HG02642 (cell line): Measurements from ENCODE around the gene PRRG4.
"Not testable (repeated sequence)": the region's sequence is repeated elsewhere in the genome, so short reads cannot be mapped to it uniquely, and the experiment has no call there.

Source experiments
- ATAC-seq: cut with Tn5 transposase; IDR thresholded peaks from one replicate; pipeline ENCODE4 v1.9.1; 2021; ENCODE audit warnings: mild to moderate bottlenecking; ENCODE audit not compliant: unreplicated experiment, poor library complexity

The PRRG4 gene

DNA sequence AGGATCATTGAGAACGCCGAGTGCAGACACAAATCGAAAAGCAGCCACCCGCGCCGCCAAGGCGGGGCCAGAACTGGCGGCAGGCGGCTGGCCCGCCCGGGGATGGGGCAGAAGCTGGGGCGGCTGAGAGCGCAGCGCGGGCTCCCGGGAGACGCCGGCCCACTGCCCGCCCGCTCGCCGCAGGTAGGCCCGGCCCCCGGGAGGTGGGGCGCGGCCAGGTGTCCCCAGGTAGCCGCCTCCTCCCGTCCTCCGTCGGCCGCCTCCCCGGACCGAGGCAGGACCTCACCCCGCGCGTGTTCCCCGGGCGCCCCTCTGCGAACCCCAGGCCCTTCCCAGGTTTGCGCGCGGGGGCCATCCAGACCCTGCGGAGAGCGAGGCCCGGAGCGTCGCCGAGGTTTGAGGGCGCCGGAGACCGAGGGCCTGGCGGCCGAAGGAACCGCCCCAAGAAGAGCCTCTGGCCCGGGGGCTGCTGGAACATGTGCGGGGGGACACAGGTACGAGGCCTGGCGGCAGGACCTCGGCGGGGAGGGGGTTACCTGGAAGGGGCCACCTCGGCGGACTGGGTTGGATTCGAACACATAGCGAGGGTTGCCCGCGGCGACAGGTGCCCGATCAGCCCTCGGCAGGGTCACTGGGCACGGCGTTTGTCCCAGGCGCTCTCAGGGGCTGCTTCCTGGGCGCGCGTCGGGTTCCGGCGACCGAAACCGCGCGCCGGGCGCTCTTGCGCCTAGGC lies at the start of gene PRRG4:
TSS of gene PRRG4 (plus strand) at position 248 of the 733 bp plus-strand sequence. CDS start 603 bp downstream, outside the sequence.
- peak; percentile 86 for ATAC-seq

GRCh38 chr11:32780839-32781238 lies 48.9 kb upstream of the PRRG4 start:
- ATAC-seq = not testable (repeated sequence)

- no peak for ATAC-seq
Observed at GRCh38 chr11:32781721-32782120, 48.0 kb upstream of the PRRG4 start.

- no peak for ATAC-seq
Observed at GRCh38 chr11:32785262-32785661, 44.5 kb upstream of the PRRG4 start.

DNA sequence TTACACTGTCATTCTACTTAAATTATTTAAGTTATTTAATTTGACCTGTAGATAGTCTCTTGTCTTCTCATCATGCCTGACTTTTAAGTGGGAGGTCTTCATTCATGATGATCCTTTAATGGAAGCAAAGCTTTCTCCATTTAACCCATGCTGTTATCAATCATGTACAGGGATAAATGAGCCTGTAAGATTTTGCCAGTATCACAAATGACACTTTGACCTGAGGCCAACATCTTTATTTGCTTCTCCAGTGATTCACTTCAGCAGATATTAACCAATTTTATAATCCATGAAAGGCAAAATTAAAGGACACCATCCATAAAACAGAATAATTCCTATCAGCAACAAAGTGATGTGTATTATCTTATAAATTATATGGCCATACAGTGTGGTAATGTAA lies 42.9 kb upstream of the PRRG4 start:
- ATAC-seq = no peak

GRCh38 chr11:32790916-32791315 lies 38.8 kb upstream of the PRRG4 start:
- ATAC-seq = no peak

DNA sequence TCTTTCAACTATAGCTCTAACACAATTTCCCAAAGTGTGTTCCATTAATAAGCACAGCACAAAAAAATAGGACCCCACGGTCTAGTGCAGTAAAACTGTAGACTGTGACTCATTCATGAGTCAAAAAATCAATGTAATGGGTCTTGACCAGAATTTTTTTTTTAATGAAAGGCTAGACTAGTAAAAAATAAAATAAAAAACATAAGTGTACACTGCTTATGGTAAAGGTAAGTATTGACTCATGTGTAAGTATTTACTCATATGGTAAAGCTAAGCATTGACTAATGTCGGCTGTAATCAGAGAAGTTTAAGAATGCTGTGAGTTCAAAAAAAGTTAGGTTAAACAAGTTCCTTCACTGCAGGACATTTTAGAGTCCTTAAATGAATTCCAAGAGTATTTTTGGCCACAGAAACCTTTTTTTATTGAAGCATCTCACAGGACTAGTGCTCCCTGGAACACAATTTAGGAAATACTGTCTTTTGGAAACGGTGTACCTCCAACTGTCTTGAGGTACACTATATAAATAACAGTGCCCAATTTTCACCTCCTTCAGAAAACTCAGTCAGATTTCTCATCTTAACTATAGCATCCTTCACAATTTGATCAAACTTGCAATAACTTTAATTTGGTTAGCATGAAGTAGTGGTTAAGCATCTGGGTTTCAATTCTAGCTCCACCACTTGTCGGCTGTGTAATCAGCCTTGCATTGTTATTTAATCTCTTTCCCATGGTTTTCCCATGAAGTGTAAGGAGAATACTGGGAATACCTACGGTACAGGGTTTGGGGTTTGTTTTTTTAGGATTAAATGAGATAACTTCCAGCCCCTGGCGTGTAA lies 37.4 kb upstream of the PRRG4 start:
- ATAC-seq = peak; percentile 22

- ATAC-seq = peak; percentile 85
Observed at GRCh38 chr11:32792948-32793475, 36.7 kb upstream of the PRRG4 start.

DNA sequence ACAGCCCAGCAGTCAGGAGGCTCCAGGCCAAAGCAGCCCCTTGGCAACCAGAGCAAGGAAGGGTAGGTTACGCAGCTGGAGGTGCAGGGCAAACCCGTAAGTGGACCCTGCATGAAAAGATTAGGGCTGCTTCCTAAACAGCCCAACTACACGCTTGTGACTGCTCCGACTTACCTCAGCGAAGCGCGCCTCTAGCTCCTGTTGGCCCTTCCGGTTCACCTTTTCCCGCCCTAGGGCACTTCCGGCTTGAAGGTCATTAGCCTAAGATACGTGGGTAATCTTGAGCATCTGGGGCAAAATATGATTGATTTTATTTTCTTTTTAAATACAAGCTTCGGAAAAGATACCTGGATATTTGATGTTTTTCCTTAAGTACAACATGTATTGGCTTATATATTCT lies 35.3 kb upstream of the PRRG4 start, which contains the start of gene CCDC73:
TSS of gene CCDC73 (minus strand) at position 224 of the 400 bp plus-strand sequence. CDS start 34,419 bp downstream, outside the sequence.
- ATAC-seq = no peak

DNA sequence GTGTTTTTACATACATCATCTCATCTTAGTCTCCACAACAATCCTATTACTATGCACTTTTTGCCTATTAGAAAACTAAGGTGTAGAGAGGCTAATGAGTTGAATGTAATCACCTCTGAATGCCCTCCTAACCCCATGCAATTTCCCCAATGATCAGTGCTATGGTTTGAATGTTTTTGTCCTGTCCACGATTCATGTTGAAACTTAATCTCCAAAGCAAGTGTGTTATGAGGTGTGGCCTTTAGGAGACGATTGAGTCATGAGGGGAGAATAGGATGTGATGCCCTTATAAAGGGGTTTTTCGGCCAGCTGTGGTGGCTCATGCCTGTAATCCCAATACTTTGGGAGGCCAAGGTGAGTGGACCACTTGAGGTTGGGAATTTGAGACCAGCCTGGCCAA lies 33.3 kb upstream of the PRRG4 start:
- ATAC-seq = no peak

DNA sequence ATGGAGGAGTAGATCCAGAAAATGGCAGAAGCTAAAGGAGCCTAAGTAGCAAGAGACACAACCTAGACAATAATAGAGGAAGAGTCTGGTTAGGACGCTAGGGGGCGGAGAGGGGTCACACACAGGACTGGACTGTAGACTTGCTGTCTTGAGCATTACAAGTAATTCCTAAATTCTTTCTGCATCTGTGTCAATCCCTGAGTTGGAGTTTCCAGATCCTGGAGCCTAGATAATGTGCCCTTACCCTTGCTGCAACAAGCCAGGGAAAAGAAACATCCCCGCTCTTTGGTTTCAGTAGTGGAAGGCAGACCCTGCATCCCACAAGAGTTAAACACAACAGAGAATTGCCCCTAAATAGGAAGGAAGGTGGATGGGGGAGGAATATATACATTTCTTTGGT lies 20.4 kb upstream of the PRRG4 start:
- ATAC-seq = peak; percentile 92

GRCh38 chr11:32817181-32817851 lies 12.4 kb upstream of the PRRG4 start:
- ATAC-seq = no peak

- no peak for ATAC-seq
Observed at GRCh38 chr11:32817852-32818183, 11.9 kb upstream of the PRRG4 start.

DNA sequence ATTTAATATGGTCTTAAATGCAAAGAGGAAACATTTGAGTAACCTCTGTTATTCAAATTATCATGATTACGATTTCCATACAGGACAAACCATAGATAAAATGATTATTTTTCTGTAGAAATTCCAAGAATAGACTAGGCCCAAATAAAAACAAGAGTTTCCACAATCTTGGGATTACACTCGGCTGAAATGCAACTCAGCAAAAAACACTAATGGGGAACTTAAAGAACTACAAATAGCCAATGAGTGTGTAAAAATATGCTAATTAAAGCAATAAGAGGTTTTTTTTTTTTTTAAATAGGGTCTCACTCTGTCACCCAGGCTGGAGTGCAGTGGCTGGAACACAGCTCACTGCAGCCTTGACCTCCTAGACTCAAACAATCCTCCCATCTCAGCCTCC lies 10.5 kb upstream of the PRRG4 start:
- no peak for ATAC-seq

DNA sequence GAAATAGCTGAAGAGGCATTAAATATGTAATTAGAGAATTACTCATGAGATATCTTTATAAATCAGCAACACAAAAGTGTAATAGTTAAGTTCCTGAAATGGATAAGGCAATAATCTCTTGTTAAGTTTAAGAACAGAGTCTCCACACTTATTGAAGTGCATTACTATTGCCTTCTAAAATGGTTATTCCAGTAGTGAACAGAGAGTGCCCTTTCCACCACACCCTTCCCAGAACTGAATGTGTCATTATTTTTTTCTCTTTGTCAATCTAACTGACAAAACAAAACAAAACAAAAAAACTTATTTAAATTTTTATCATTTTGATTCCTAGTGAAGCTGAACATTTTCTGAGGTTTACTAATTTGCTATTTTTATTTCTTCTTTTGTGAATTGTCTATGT lies 9.2 kb upstream of the PRRG4 start:
- ATAC-seq = no peak

- peak; percentile 23 for ATAC-seq
Observed at GRCh38 chr11:32821517-32821916, 8.2 kb upstream of the PRRG4 start.

DNA sequence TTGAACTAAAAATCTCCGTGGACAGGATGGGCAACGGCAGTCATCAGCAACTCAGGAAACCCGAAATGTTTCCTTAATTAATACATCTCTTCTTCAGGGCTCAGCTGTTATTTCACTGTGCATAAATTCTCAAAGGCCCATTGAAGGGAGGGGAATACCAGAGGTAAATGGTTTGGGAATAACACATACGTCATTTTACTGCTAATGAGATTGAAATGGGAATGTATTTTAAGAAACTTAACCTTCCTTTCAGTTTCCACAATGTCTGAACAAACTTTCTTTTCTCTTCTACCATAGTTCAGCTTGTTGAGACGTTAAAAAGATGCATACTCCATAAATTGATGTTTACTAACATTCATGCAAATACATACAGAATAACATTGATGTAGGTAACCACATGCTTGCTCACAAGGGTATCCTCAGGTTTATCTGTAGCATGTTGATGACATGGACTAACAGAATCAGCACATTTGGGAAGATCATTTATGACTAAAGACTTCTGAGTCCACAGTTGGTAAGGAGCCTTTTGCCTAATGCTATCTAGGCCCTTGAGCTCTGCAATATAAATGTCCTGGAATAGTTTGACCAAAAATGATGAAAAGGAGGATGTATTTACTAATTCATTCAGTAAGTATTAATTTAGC lies 7.7 kb upstream of the PRRG4 start:
- peak; percentile 49 for ATAC-seq

GRCh38 chr11:32823617-32824016 lies 6.1 kb upstream of the PRRG4 start:
- not testable (repeated sequence) for ATAC-seq

DNA sequence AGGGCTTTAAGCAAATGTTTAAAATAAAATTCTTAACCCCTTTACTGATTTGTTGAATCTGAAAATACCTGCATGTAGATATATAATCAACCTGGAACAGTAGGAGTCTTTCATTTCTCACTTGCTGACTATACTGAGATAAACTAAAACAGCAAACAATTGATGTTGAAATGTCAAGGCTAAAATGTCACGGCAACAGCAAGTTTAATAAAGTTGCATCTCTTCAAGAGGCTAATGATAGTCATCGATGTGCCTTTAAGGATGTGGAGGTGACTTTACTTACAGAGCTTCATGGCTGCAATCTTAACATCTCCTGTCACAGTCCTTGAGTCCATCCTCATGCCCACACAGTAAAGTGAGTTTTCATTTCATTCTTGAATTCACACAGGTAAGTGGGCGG lies 3.6 kb upstream of the PRRG4 start:
- ATAC-seq = no peak

DNA sequence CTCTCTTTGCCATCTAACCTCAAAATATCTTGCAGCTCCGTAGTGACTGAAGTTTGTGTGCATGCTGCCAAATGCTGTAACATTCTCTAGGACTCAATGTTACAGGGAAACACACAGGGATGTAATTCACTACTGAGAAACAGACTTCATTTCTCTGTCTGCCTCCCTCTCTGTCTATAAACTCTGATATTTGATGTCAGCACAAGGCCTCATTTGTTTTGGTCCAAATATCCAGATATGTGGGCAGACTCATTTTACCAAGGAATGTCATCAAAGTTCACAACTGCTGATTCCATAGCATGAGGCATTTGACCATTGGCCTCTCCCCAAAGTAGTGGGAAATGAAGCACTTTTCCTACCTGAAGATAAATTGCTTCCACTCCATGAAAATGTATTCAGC lies 2.5 kb upstream of the PRRG4 start:
- ATAC-seq = no peak
